Activated naive CD4-positive, alpha-beta T cell treated with anti-CD3 and anti-CD28 coated beads, Interleukin-2, amount 50 U/mL, for 72 hours (primary cell): Measurements from ENCODE around the gene FOXF1. TPM values are rescaled to one million over a fixed set of nuclear protein-coding genes. Genes with fewer than 3 reads are reported as not detected.

Source experiments
- ATAC-seq, 2 donors: fragments of 150-1000 bp; cut with Tn5 transposase; 2 replicates each; pipeline ENCODE4 v1.10.0; 2021; ENCODE audit warnings: mild to moderate bottlenecking in 2 of 2, moderate library complexity in 2 of 2
- DNase-seq, 2 donors: peaks; one replicate each; pipeline ENCODE4 v3.0.0; 2021 to 2022; ENCODE audit warnings: low spot score in 2 of 2
- H3K27ac Mint-ChIP-seq, 2 donors: one replicate each; pipeline ENCODE4 v1.8.0; 2022; ENCODE audit warnings: mild to moderate bottlenecking in 2 of 2, mixed read lengths in 2 of 2
- H3K36me3 Mint-ChIP-seq, 2 donors: one replicate each; pipeline ENCODE4 v1.8.0; 2022; ENCODE audit warnings: mixed read lengths in 2 of 2
- H3K9me3 Mint-ChIP-seq, 2 donors: one replicate each; pipeline ENCODE4 v1.8.0; 2022; ENCODE audit warnings: mixed read lengths in 2 of 2
- total RNA-seq, 2 donors: library from RNA; stranded (reverse); gene quantifications; one replicate each; pipeline ENCODE4 v1.2.3, GENCODE V29; 2022

FOXF1 gene
- total RNA-seq, 2 donors from 2014 or later, result not detected

DNA sequence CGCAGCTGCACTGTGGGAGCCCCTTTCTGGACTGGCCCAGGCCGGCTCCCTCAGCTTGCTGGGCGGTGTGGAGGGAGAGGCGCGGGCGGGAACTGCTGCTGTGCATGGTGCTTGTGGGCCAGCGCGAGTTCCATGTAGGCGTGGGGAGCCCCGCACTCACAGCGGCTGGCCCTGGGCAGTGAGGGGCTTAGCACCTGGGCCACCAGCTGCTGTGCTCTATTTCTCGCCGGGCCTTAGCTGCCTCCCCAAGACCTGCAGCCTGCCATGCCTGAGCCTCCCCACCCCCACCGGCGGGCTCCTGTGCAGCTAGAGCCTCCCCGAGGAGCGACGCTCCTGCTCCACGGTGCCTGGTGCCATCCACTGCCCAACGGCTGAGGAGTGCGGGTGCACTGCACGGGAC lies 43.0 kb downstream of the FOXF1 start:
- Mint-ChIP-seq H3K36me3 (peaks cover 11 to 14% of the 10 kb centered on the region in 2 donors), H3K27ac (peak overlapping the region in 1 of 2 donors; percentile 98), H3K9me3 (peaks cover 0 to 4% of the 10 kb centered on the region in 2 donors)
- DNase-seq, result no peak
- no peak for ATAC-seq

DNA sequence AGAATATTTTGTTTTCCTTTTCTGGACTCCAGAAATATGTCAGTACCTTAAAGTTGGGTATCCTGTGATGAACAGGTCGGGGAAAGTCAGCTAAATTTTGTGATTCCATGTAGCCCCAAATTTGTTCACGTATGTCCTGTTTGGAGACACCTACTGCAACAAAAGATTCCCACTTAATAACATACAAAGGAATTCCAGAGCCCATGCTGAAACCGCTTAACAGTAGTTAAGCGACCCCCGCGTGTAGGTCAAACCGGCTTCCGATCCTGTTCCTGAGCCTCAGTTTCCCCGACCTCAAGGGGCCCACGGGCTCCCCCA lies 44.2 kb downstream of the FOXF1 start:
- no peak for DNase-seq
- no peak for ATAC-seq
- Mint-ChIP-seq H3K9me3 (peaks cover 0 to 4% of the 10 kb centered on the region in 2 donors), H3K36me3 (peaks cover 10 to 14% of the 10 kb centered on the region in 2 donors), H3K27ac (peak overlapping the region; percentile 98 to 99)

DNA sequence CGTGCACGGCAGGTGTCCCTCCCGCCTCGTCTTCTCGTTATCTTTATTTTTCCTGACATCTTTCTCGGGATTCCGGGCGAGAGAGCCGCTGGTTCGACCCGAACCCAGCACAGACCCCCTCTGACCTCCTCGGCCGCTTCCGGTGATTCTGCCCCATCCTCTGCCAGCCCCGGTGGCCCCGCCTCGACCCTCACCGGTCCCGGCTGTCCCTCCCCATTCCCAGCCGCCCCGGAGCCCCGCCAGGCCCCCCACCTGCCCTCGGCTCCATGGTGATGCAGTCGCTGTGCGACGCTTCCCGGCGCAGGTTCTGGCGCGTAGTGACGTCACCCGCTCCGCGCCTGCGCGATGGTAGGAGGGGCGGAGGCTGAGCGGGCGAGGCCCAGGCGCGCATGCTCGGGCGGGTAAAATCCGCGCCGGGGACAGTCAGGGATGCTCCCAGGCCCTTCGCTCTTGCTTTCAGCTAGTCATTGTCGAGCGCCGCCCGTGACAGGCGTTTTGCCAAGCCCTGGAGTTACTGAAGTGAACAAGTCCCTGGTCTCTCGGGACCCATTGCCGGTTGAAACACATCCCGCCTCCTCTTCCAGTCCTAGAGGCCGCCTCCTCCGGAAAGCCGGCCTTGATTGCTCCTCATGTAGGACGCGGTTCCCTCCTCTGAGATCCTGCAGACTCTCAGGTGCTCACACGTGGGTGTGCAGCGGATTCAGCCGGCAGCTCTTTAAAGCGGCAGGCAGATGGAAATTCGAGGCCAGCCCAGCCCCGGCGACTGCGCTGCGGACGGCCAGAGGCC lies 44.8 kb downstream of the FOXF1 start, which contains the start of gene MTHFSD:
MTHFSD (minus strand) TSS at position 319 of the 787 bp plus-strand sequence; CDS start at position 268, 51 bp downstream.
- DNase-seq (peak; percentile 95 to 97), ATAC-seq (peak; percentile 97)
- H3K27ac Mint-ChIP-seq, result peak within 1 kb of the TSS; percentile 98 to 99
- peaks cover 0 to 4% of the 10 kb centered on the region in 2 donors for H3K9me3 Mint-ChIP-seq
- H3K36me3 Mint-ChIP-seq, result peaks cover 10 to 14% of the 10 kb centered on the region in 2 donors

DNA sequence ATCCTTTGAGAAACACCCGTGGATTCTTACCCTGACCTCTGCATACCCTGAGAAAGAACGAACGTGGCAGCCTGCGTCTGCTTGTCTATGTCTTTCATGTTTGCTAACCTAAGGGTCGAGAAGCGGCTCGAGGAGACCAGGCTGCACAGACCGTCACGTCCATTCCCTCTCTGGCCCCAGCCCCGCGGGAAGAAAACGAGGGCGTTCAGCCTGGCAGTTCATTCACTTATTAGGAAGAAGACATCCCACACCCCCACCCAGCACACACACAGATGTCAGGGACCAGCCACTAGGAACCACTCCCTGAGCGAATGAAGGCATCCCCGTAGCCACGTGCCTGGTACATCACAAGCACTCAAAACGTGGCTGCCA lies 45.4 kb downstream of the FOXF1 start:
- H3K27ac Mint-ChIP-seq, result peak overlapping the region; percentile 98 to 99
- H3K36me3 Mint-ChIP-seq, result peaks cover 10 to 14% of the 10 kb centered on the region in 2 donors
- no peak for ATAC-seq
- peaks cover 0 to 4% of the 10 kb centered on the region in 2 donors for H3K9me3 Mint-ChIP-seq
- no peak for DNase-seq

DNA sequence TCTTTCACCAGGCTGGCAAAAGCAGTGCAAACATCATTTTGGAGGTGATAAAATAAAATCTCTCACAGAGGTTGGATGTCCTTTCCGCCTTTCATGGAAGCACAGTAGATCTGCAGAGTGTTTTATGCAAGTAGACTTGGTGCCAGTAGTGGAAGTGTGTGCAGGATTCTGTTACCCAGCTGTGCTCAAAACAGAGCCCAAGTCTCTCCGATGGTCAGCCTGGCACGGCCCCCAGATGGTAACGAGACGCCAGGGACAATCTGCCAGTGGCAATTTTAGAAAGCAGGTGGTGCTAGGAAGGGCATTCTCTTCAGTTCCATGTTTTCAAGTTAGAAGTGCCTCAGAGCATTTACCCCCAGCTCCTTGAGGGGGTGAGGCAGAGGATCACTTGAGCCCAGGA lies 46.2 kb downstream of the FOXF1 start:
- ATAC-seq (no peak), DNase-seq (no peak)
- Mint-ChIP-seq H3K27ac (peak overlapping the region in 1 of 2 donors; percentile 99), H3K9me3 (peaks cover 0 to 4% of the 10 kb centered on the region in 2 donors), H3K36me3 (peaks cover 10 to 14% of the 10 kb centered on the region in 2 donors)

DNA sequence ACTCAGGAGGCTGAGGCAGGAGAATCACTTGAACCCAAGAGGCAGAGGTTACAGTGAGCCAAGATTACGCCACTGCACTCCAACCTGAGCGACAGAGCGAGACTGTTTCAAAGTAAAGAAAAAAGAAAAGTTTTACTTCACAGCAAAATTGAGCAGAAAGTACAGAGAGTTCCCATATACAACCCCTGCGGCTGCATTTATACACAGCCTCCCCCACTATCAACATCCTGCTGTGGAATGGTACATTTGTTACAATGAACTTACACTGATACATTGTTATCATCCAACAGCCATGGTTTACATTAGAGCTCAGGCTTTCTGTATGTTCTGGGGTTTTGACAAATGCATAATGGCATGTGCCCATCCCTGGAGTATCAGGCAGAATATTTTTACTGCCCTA lies 47.3 kb downstream of the FOXF1 start:
- Mint-ChIP-seq H3K36me3 (peaks cover 10 to 14% of the 10 kb centered on the region in 2 donors), H3K27ac (no peak overlapping the region), H3K9me3 (peaks cover 0 to 4% of the 10 kb centered on the region in 2 donors)
- ATAC-seq, result no peak
- no peak for DNase-seq

DNA sequence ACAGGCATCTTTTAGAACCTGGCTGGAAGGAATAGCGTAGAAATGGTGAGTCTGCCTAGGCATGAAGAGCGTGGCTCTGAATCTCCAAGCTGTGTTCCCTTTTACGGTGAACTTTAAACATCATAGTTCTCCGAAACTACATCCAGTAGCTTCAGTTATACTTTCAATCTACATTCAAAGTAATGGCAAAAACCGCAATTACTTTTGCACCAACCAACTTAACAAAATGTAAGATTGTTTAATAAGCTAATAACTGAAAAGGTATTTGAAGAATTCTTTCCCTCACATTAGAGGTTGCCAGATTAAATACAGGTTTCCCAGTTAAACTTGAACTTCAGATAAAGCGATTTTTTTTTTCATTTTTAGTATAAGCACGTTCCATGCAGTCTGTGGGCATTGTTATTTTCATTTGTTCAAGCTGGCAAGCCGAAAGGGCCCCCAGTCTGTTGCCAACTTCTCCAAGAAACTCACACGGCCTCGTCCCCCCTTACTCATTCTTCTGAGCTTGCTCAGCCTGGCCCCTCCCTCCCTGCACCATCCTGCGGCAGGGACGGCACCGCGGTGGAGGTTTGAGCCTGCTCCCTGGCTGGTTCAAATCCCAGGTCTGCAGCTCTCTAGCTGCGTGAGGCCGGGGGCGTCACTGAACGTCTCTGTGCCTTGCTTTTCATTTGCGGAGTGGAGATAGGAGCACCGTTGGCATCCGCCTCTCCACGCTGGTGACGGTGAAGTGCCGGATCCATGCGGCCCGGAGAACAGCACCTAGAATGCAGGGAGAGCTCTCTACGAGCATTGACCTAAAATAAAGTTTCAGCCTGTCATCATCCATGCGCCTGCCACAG lies 48.2 kb downstream of the FOXF1 start:
- Mint-ChIP-seq H3K36me3 (peaks cover 10 to 14% of the 10 kb centered on the region in 2 donors), H3K27ac (no peak overlapping the region), H3K9me3 (peaks cover 0 to 4% of the 10 kb centered on the region in 2 donors)
- DNase-seq, result no peak
- ATAC-seq, result no peak

DNA sequence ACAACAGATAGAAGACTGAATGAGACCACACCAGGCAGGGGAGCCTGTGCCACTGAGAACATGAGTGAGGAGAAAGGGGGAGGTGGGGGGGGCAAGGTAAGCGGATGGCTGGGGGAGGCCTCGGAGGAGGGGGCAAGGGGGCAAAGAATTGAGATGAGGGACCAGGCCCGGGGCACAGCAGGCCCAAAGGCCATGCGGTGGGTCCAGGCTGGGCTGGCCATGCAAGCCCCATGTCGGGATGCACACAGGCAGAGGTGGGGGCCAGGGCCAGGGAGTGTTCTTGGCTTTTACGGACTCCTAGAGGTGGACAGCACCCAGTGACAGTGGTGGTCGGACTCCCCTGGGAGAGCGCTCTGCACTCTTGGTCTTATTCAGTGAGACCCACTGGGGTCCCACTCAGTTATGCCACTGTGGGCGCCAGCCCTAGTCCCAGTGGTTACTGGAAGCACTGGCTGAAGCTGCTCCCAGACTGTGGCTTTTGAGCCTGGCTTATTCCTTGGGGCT lies 49.5 kb downstream of the FOXF1 start:
- no peak for ATAC-seq

DNA sequence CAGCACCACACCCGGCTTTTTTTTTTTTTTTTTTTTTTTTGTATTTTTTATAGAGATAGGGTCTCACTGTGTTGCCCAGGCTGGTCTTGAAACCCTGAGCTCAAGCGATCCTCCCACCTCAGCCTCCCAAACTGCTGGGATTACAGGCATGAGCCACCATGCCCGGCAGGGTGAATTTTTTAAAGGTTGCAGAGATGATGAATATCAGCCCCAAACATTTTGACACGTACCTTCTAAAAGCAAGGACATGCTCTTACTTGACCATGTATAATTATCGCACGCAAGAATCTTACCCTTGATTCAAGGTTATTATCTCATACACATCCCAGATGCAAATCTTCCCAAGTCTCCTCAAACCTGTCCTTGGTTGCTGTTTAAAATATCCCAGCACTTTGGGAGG lies 52.0 kb downstream of the FOXF1 start:
- no peaks in the 10 kb centered on the region for H3K36me3 Mint-ChIP-seq
- H3K9me3 Mint-ChIP-seq, result no peaks in the 10 kb centered on the region
- DNase-seq (no peak), ATAC-seq (no peak)
- H3K27ac Mint-ChIP-seq, result no peak overlapping the region

More for the DNA sequence above, 49.5 kb downstream of the FOXF1 start:
- no peaks in the 10 kb centered on the region for H3K9me3 Mint-ChIP-seq
- H3K36me3 Mint-ChIP-seq, result peaks cover 0 to 8% of the 10 kb centered on the region in 2 donors
- DNase-seq, result no peak
- no peak overlapping the region for H3K27ac Mint-ChIP-seq

DNA sequence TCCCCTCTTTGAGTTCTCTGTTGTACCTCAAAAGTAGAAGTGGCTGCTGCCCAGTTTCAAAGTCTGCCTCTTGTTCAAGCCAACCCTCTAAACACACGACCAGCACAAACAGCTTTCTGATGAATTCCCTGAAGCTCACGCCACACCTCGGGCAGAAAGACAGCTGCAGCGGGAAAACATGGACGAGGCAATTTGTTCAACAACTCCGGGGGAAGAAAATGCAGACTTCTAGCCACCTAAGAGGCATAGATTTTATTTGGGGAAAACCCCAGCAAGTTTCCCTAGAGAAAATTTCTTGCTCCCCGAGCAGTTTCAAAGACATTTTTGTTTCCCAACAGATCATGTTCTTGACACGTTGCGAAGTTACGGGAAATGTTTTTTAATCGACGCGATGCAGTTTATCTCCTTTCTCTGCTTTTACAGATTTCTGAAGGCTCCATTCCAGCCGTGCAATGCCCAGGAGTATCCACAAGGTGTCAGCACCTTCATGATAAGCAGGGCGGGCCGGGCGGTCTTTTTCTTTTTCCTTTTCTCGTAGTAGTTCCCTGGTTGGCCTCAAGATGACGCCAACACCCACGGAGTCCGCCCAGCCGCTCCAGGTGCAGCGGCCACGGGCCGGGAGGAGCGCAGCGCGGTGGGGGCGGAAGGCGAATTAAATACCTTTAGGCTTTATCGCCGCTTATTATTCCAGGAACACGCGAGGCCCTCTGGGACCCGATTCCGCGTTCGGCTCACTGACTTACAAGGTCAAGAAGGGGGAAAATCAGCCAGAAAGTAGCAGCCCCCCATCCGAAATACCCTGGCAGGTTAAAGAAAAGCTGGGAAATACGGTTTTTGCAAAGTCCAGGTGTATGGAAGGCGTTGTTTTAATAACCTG lies 53.4 kb downstream of the FOXF1 start:
- H3K27ac Mint-ChIP-seq, result no peak overlapping the region
- H3K9me3 Mint-ChIP-seq, result no peaks in the 10 kb centered on the region
- no peaks in the 10 kb centered on the region for H3K36me3 Mint-ChIP-seq
- ATAC-seq (peak; percentile 86 to 89), DNase-seq (peak; percentile 76 to 86)

Other genes with a start within 250 kb of the FOXF1 start
- gene MTHFSD, start 44.7 kb downstream of the FOXF1 start, total RNA-seq, result 10 to 100 TPM; 20.5 to 21.8 TPM
- not detected for gene FOXC2, start 56.3 kb downstream of the FOXF1 start, total RNA-seq
- not detected for gene FOXL1, start 68.0 kb downstream of the FOXF1 start, total RNA-seq